Fibroblast of skin of right biceps (primary cell): ENCODE measurements around the gene SLC12A6.
"Not testable (repeated sequence)": the region's sequence is repeated elsewhere in the genome, so short reads cannot be mapped to it uniquely, and the experiment has no call there.

Experiments used
- DNase-seq: peaks from one replicate; pipeline ENCODE4 v3.0.0-alpha.2; 2013

Gene SLC12A6

GRCh38 chr15:34248190-34248589, 89.4 kb downstream of the SLC12A6 start:
- DNase-seq = no peak

- DNase-seq = no peak
These were observed 91.2 kb downstream of the SLC12A6 start for GRCh38 chr15:34246276-34246976.

GRCh38 chr15:34243226-34243625, 94.4 kb downstream of the SLC12A6 start:
- peak; percentile 21 for DNase-seq

- no peak for DNase-seq
These were observed 95.3 kb downstream of the SLC12A6 start for GRCh38 chr15:34242331-34242710.

- DNase-seq = peak; percentile 21
These were observed 95.9 kb downstream of the SLC12A6 start for GRCh38 chr15:34241376-34242330.

GRCh38 chr15:34240537-34240936, 97.0 kb downstream of the SLC12A6 start:
- no peak for DNase-seq

- DNase-seq = peak; percentile 94
These were observed 98.3 kb downstream of the SLC12A6 start for GRCh38 chr15:34239151-34239808.

- no peak for DNase-seq
These were observed 104.0 kb downstream of the SLC12A6 start for GRCh38 chr15:34233614-34234013.

GRCh38 chr15:34223904-34224596, 113.5 kb downstream of the SLC12A6 start:
- DNase-seq = no peak

GRCh38 chr15:34217587-34218225, 119.9 kb downstream of the SLC12A6 start:
- DNase-seq = peak; percentile 81

GRCh38 chr15:34216527-34217270, 120.9 kb downstream of the SLC12A6 start:
- no peak for DNase-seq

- no peak for DNase-seq
These were observed 123.4 kb downstream of the SLC12A6 start for GRCh38 chr15:34214135-34214534.

- DNase-seq = no peak
These were observed 123.9 kb downstream of the SLC12A6 start for GRCh38 chr15:34213690-34214089.

GRCh38 chr15:34209421-34210282, 127.9 kb downstream of the SLC12A6 start, which contains the start of gene KATNBL1:
Gene KATNBL1, minus strand, starts transcription at chr15:34210096. Its CDS starts 46,420 bp downstream, at chr15:34163676.
- peak; percentile 94 for DNase-seq

GRCh38 chr15:34206011-34206410, 131.6 kb downstream of the SLC12A6 start:
- DNase-seq = peak; percentile 31

GRCh38 chr15:34203936-34204335, 133.6 kb downstream of the SLC12A6 start:
- no peak for DNase-seq

- DNase-seq = no peak
These were observed 134.3 kb downstream of the SLC12A6 start for GRCh38 chr15:34203305-34203704.

GRCh38 chr15:34193272-34193671, 144.3 kb downstream of the SLC12A6 start:
- DNase-seq = not testable (repeated sequence)

- peak; percentile 33 for DNase-seq
These were observed 148.9 kb downstream of the SLC12A6 start for GRCh38 chr15:34188711-34189110.

GRCh38 chr15:34185666-34186065, 151.9 kb downstream of the SLC12A6 start:
- DNase-seq = no peak
